HFFc6 (cell line): ENCODE results near the gene MYF5. TPM values are rescaled to one million over a fixed set of nuclear protein-coding genes. Genes with fewer than 3 reads are reported as not detected.

Source experiments
- DNase-seq: peaks from one replicate; pipeline ENCODE4 v3.0.0-alpha.2; 2018
- H3K27ac Mint-ChIP-seq: 2 replicates; pipeline ENCODE4 v1.8.0; 2020; ENCODE audit warnings: mild to moderate bottlenecking, mixed read lengths
- H3K27me3 Mint-ChIP-seq: 2 replicates; pipeline ENCODE4 v1.8.0; 2021; ENCODE audit warnings: mild to moderate bottlenecking, moderate library complexity, mixed read lengths; ENCODE audit not compliant: insufficient read depth
- H3K36me3 Mint-ChIP-seq: 2 replicates; pipeline ENCODE4 v1.8.0; 2021; ENCODE audit warnings: low read depth, mixed read lengths
- H3K4me1 Mint-ChIP-seq: 2 replicates; pipeline ENCODE4 v1.8.0; 2020; ENCODE audit warnings: low read depth, mixed read lengths
- H3K4me3 Mint-ChIP-seq: 2 replicates; pipeline ENCODE4 v1.8.0; 2020; ENCODE audit warnings: mild to moderate bottlenecking, moderate library complexity, mixed read lengths
- H3K9me3 Mint-ChIP-seq: 2 replicates; pipeline ENCODE4 v1.8.0; 2020; ENCODE audit warnings: mild to moderate bottlenecking, mixed read lengths
- CTCF ChIP-seq: fragments of 200-600 bp; sonication (generic); IDR thresholded peaks from 2 replicates; pipeline ENCODE4 v1.5.0; 2021; ENCODE audit warnings: antibody characterized with exemption, mild to moderate bottlenecking
- total RNA-seq, 6 experiments: library from RNA; stranded (reverse); fragmentation: NEBNext Ultra II Directional; extraction: Animal tissue kit (Norgen Biotek cat#: 25700); gene quantifications; 2 replicates in 1 of 6; 3 replicates in 5 of 6; pipeline ENCODE4 v1.2.3, GENCODE V29; 2021

The MYF5 gene
- total RNA-seq, 6 experiments from 2014 or later: not detected

DNA sequence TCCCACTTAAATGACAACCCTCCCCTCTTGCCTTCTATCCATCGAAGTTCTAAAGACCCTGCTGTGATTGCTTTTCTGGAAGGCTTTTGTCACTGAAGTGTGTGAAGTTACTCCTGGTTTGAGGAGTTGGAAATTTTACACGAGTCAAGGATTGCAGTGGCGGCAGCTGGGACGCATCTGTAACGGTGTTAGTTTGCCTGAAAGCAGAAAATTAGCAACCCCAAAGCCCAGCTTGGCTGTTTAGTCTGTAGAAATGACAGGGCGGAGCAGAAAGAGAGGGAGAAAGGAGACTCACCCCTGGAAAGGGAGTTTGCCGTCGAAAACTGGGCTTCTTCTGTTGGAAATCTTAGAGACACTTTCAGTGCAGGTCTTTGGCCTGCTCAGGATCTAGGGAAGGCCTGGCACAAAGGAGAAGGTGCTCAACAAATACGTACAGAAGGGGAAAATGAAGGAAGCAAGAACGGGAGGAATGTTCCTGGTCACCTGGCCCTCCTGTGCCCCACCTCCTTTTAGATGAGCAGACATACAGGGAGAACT lies 931 bp upstream of the MYF5 start:
- Mint-ChIP-seq H3K4me1 (peaks cover 10% of the 10 kb centered on the region; the same call in 1 of the 2 replicates), H3K4me3 (no peak overlapping the region), H3K27ac (no peak overlapping the region), H3K27me3 (peaks cover 7% of the 10 kb centered on the region), H3K36me3 (no peaks in the 10 kb centered on the region; the same call in 1 of the 2 replicates), H3K9me3 (no peaks in the 10 kb centered on the region)
- DNase-seq: no peak
- TF ChIP-seq CTCF: no peak

- no peaks in the 10 kb centered on the region; the same call in 1 of the 2 replicates for H3K36me3 Mint-ChIP-seq
- H3K9me3 Mint-ChIP-seq: no peaks in the 10 kb centered on the region
- TF ChIP-seq CTCF: no peak
- H3K27ac Mint-ChIP-seq: no peak overlapping the region
- no peak for DNase-seq
- H3K27me3 Mint-ChIP-seq: peaks cover 7% of the 10 kb centered on the region
- H3K4me1 Mint-ChIP-seq: peaks cover 10% of the 10 kb centered on the region; the same call in 1 of the 2 replicates
- H3K4me3 Mint-ChIP-seq: no peak overlapping the region
Observed at GRCh38 chr12:80717856-80718255, 1.1 kb downstream of the MYF5 start.

DNA sequence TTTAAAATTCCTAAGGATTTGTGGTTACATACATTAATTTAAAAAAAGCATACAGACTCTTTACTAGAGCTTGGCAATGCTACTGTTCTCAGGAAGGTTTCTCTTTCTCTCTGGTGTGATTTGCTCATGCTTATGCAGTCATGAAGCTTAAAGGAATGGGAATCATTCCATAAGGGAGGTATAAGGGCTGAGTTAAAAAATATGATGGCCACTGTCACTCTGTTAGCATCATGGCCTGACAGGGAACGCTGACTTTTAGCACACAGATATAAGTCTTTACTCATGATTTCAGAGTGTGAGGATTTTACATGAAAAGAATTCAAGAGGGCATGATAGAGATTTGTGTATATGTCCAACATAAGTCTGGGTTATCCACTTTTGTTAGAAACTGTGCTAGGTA lies 3.8 kb downstream of the MYF5 start:
- Mint-ChIP-seq H3K27me3 (peaks cover 5% of the 10 kb centered on the region), H3K4me3 (no peak overlapping the region), H3K4me1 (0 out of 2 replicates have a peak, but pooled peaks cover 4% of the 10 kb centered on the region)

GRCh38 chr12:80721326-80721725 lies 4.6 kb downstream of the MYF5 start:
- H3K36me3 Mint-ChIP-seq: no peaks in the 10 kb centered on the region; the same call in 1 of the 2 replicates
- DNase-seq: no peak

More for the DNA sequence above, 3.8 kb downstream of the MYF5 start:
- Mint-ChIP-seq H3K9me3 (no peaks in the 10 kb centered on the region), H3K27ac (no peak overlapping the region), H3K36me3 (no peaks in the 10 kb centered on the region; the same call in 1 of the 2 replicates)
- no peak for TF ChIP-seq CTCF
- DNase-seq: no peak

GRCh38 chr12:80745851-80746505 lies 29.3 kb downstream of the MYF5 start:
- Mint-ChIP-seq H3K27ac (no peak overlapping the region), H3K27me3 (0 out of 2 replicates have a peak, but pooled peaks cover 2% of the 10 kb centered on the region), H3K4me3 (no peak overlapping the region), H3K9me3 (no peaks in the 10 kb centered on the region), H3K4me1 (no peaks in the 10 kb centered on the region), H3K36me3 (no peaks in the 10 kb centered on the region)
- TF ChIP-seq CTCF: no peak
- no peak for DNase-seq

More at GRCh38 chr12:80721326-80721725, 4.6 kb downstream of the MYF5 start:
- TF ChIP-seq CTCF: no peak
- H3K27me3 Mint-ChIP-seq: peaks cover 2% of the 10 kb centered on the region; the same call in 1 of the 2 replicates
- H3K4me1 Mint-ChIP-seq: no peaks in the 10 kb centered on the region
- no peaks in the 10 kb centered on the region for H3K9me3 Mint-ChIP-seq
- no peak overlapping the region for H3K4me3 Mint-ChIP-seq
- no peak overlapping the region for H3K27ac Mint-ChIP-seq
